ENCODE measurements around the gene WWOX.

The WWOX gene

GRCh38 chr16:79127766-79128165, 1028.3 kb downstream of the WWOX start:
- no peak overlapping the region for H3K4me3 ChIP-seq (replicated peaks in 1 of 2; ENCODE audit: low read depth in 2 of 2, low read length in 2 of 2)
- TF ChIP-seq CTCF (IDR thresholded peaks at IDR 0.05; ENCODE audit: low read depth, low read length), result no peak
- no peak for DNase-seq (ENCODE audit: low read depth in 2 of 2)

DNA sequence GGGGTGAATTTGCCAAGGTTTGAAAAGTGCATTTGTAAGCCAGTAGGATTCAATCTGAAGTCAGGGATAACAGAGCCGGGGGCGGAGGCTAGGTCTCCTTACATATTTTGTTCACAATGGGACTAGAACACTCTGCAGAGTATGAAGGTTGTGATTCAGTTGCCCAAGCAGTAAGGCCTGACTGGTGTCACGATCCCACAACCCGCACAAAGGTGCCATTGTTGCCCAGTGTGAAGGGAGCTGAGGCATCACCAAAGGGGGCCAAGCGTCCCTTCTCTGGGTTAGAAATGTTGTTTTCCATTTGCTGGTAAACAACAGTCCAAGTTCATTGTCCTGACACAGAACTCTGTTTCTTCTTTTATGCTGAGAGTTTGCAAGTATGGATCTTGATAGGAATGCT, 1029.3 kb downstream of the WWOX start:
- H3K4me3 ChIP-seq (replicated peaks in 1 of 2; ENCODE audit: low read depth in 2 of 2, low read length in 2 of 2), result no peak overlapping the region
- TF ChIP-seq CTCF (IDR thresholded peaks at IDR 0.05; ENCODE audit: low read depth, low read length), result no peak
- DNase-seq (ENCODE audit: low read depth in 2 of 2), result no peak

GRCh38 chr16:79130616-79131015, 1031.2 kb downstream of the WWOX start:
- DNase-seq (ENCODE audit: low read depth in 2 of 2), result no peak
- TF ChIP-seq CTCF (IDR thresholded peaks at IDR 0.05; ENCODE audit: low read depth, low read length), result no peak
- no peak overlapping the region for H3K4me3 ChIP-seq (replicated peaks in 1 of 2; ENCODE audit: low read depth in 2 of 2, low read length in 2 of 2)

GRCh38 chr16:79131321-79132075, 1032.0 kb downstream of the WWOX start:
- DNase-seq (ENCODE audit: low read depth in 2 of 2), result no peak
- H3K4me3 ChIP-seq (replicated peaks in 1 of 2; ENCODE audit: low read depth in 2 of 2, low read length in 2 of 2), result no peak overlapping the region
- TF ChIP-seq CTCF (IDR thresholded peaks at IDR 0.05; ENCODE audit: low read depth, low read length), result no peak

DNA sequence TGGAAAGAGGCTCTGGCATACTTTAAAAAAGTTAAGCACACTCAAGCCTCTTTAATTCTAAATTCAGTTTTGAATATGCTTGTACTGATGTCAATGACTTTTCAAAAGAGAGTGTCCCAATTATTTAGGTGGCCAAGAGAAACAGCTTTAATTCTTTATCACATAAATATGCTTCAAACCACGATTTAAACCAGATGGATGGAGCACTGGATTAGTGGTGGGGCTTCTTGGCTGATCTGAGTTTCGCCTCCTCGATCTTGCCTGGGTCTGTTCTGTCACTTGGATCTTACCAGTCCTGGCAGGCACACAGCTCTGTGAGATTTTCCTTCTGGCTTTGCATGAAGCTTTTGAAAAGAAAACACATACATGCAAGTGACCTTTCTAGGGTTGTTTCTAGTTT, 1033.2 kb downstream of the WWOX start:
- H3K4me3 ChIP-seq (replicated peaks in 1 of 2; ENCODE audit: low read depth in 2 of 2, low read length in 2 of 2), result no peak overlapping the region
- no peak for TF ChIP-seq CTCF (IDR thresholded peaks at IDR 0.05; ENCODE audit: low read depth, low read length)
- no peak for DNase-seq (ENCODE audit: low read depth in 2 of 2)

DNA sequence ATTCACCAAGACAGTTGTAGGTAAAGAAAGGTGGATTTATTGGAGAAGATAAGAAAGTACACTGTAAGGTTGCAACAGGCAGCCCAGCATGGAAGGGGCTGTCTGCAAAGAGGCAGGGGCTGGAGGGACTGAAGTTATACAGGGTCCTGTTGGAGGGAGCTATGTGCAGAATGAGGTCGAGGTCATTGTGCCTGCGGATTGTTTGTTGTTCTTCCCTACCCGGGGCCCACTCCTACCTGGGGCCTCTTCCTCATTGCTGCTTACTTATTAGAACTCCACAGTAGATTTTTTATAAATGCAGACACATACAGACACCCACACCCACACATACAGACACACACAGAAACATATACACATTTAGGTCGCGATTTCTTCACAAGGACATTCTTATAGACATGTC, 1034.8 kb downstream of the WWOX start:
- H3K4me3 ChIP-seq (replicated peaks in 1 of 2; ENCODE audit: low read depth in 2 of 2, low read length in 2 of 2), result no peak overlapping the region
- no peak for TF ChIP-seq CTCF (IDR thresholded peaks at IDR 0.05; ENCODE audit: low read depth, low read length)
- DNase-seq (ENCODE audit: low read depth in 2 of 2), result no peak

DNA sequence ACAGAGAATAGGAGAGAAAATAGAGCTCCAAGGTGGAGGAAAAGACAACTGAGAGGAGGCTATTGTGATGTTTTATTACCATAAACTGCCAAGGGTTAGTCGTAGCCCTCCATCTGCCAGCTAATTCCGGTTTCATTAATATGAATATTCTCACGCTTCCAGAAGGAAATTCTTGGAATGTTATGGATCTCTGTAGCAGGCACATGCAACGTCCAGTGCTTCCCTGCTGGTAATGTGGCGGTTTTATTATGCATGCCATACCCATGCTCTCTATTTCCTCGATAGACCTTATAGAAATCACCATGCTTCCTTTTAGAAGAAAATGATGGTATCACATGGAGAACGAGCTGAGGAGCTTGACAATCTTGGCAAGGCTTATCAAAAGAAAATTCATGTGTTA, 1037.5 kb downstream of the WWOX start:
- no peak for DNase-seq (ENCODE audit: low read depth in 2 of 2)
- TF ChIP-seq CTCF (IDR thresholded peaks at IDR 0.05; ENCODE audit: low read depth, low read length), result no peak
- no peak overlapping the region for H3K4me3 ChIP-seq (replicated peaks in 1 of 2; ENCODE audit: low read depth in 2 of 2, low read length in 2 of 2)
